Parathyroid adenoma (tissue), 2 donors: ENCODE data around the gene CTDP1.

ENCODE experiments used
- H2AFZ ChIP-seq: fragments of 300-600 bp; sonication (generic); one replicate; pipeline ENCODE4 v1.7.0; 2017; ENCODE audit warnings: antibody characterized with exemption, mild to moderate bottlenecking
- H3K27ac ChIP-seq: fragments of 300-600 bp; sonication (generic); one replicate; pipeline ENCODE4 v1.7.0; 2017
- H3K27me3 ChIP-seq: fragments of 300-600 bp; sonication (generic); one replicate; pipeline ENCODE4 v1.7.0; 2017; ENCODE audit warnings: low read length; ENCODE audit not compliant: control insufficient read depth, insufficient read depth
- H3K36me3 ChIP-seq: fragments of 300-600 bp; sonication (generic); one replicate; pipeline ENCODE4 v1.7.0; 2017; ENCODE audit warnings: low read length; ENCODE audit not compliant: control insufficient read depth, insufficient read depth
- H3K4me1 ChIP-seq: fragments of 300-600 bp; sonication (generic); one replicate; pipeline ENCODE4 v1.7.0; 2017; ENCODE audit warnings: control low read depth
- H3K4me2 ChIP-seq: fragments of 300-600 bp; sonication (generic); one replicate; pipeline ENCODE4 v1.7.0; 2017; ENCODE audit warnings: low read length
- H3K4me3 ChIP-seq: fragments of 300-600 bp; sonication (generic); one replicate; pipeline ENCODE4 v1.7.0; 2017; ENCODE audit warnings: low read depth, low read length
- H3K79me2 ChIP-seq: fragments of 300-600 bp; sonication (generic); one replicate; pipeline ENCODE4 v1.7.0; 2017; ENCODE audit warnings: control low read depth
- H3K9ac ChIP-seq: fragments of 300-600 bp; sonication (generic); one replicate; pipeline ENCODE4 v1.7.0; 2017; ENCODE audit warnings: mild to moderate bottlenecking
- H3K9me3 ChIP-seq: fragments of 300-600 bp; sonication (generic); one replicate; pipeline ENCODE4 v1.7.0; 2017; ENCODE audit warnings: low read length; ENCODE audit not compliant: control insufficient read depth
- TF ChIP-seq, protein P1 (sequence below): fragments of 300-600 bp; sonication (generic); IDR thresholded peaks from one replicate; pipeline ENCODE4 v1.7.0; 2017; ENCODE audit warnings: antibody characterized with exemption, mild to moderate bottlenecking
- donor health status: primary hyperparathyroidism.

The CTDP1 gene

DNA sequence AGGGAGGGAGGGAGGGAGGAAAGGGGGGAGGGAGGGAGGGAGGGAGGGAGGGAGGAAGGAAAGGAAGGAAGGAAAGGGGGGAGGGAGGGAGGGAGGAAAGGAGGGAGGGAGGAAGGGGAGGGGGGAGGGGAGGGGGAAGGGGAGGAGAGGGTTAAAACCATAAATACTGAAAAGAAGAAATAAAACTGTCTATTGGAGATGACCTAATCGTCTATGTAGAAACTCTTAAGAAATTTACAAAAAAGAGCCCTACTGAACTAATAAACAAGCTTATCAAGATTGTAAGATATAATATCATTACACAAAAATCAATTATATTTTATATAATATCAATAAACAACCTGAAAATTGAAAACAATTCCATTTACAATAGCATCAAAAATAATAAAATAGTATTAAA lies 32.3 kb upstream of the CTDP1 start:
- H2AFZ ChIP-seq = no peak overlapping the region
- no peaks in the 10 kb centered on the region for H3K79me2 ChIP-seq
- H3K27me3 ChIP-seq = no peaks in the 10 kb centered on the region
- TF ChIP-seq, protein P1, sequence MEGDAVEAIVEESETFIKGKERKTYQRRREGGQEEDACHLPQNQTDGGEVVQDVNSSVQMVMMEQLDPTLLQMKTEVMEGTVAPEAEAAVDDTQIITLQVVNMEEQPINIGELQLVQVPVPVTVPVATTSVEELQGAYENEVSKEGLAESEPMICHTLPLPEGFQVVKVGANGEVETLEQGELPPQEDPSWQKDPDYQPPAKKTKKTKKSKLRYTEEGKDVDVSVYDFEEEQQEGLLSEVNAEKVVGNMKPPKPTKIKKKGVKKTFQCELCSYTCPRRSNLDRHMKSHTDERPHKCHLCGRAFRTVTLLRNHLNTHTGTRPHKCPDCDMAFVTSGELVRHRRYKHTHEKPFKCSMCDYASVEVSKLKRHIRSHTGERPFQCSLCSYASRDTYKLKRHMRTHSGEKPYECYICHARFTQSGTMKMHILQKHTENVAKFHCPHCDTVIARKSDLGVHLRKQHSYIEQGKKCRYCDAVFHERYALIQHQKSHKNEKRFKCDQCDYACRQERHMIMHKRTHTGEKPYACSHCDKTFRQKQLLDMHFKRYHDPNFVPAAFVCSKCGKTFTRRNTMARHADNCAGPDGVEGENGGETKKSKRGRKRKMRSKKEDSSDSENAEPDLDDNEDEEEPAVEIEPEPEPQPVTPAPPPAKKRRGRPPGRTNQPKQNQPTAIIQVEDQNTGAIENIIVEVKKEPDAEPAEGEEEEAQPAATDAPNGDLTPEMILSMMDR = no peak
- no peaks in the 10 kb centered on the region for H3K9me3 ChIP-seq
- no peak overlapping the region for H3K27ac ChIP-seq
- H3K4me3 ChIP-seq = no peak overlapping the region
- H3K4me1 ChIP-seq = no peaks in the 10 kb centered on the region
- no peak overlapping the region for H3K9ac ChIP-seq
- no peaks in the 10 kb centered on the region for H3K36me3 ChIP-seq
- no peak overlapping the region for H3K4me2 ChIP-seq

DNA sequence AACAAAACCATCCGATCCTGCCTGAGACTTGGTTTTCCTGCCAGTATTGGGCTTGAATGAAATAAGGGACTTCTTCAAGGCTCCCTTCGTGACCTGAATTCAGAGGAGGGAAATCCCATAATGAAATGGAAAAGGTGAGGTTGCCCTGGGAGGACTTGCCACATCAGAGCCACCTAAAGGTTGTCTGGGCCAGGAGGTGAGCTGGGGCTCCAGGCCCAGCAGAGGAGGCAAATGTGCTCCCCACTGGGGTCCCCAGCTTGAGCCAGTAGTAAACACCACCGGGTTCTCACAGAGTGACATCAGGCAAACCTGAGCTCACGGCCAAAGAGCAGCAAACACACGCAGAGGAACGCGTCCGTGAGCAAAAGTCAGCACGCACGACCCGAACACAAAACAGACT lies 28.6 kb upstream of the CTDP1 start:
- Histone ChIP-seq H3K9ac (no peak overlapping the region), H3K27ac (no peak overlapping the region), H3K27me3 (no peaks in the 10 kb centered on the region), H3K36me3 (no peaks in the 10 kb centered on the region), H2AFZ (no peak overlapping the region), H3K79me2 (no peaks in the 10 kb centered on the region), H3K9me3 (no peaks in the 10 kb centered on the region), H3K4me2 (no peak overlapping the region), H3K4me1 (no peaks in the 10 kb centered on the region), H3K4me3 (no peak overlapping the region)
- TF ChIP-seq, protein P1 = no peak

DNA sequence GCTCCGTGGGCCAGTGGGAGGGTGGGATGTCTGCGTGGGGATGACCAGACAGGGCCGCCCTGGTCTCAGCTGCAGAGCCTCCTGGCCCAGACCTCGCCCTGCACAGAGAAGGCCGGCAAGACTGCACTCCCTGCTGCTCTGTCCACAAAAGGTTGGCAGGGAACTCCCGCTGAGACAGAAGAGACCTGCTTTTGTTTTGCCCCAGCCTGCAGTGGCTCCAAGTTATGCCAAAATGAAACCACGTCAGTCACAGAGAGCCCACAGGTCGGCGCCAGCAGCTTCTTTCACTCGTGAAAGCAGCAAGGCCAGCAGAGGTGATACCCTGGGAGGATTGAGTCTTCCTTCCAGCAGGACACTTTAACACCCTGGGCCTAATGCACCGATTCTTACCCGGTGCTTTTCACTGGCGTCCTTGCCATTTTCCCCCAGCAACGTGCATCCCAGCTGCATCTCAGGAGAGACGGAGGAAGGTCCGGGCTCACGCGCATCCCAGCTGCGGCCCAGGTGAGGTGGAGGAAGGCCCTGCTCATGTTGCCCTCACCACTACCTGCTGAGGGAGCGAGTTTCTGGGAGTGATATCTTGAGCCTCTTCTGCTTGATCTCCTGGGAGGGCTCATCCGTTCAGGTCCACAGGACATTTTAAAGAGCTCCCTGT lies 22.1 kb upstream of the CTDP1 start:
- Histone ChIP-seq H3K9ac (no peak overlapping the region), H3K4me2 (no peak overlapping the region), H3K27me3 (no peaks in the 10 kb centered on the region), H3K36me3 (no peaks in the 10 kb centered on the region), H3K27ac (no peak overlapping the region), H3K9me3 (no peaks in the 10 kb centered on the region), H3K4me3 (no peak overlapping the region), H2AFZ (no peak overlapping the region), H3K79me2 (no peaks in the 10 kb centered on the region), H3K4me1 (no peaks in the 10 kb centered on the region)
- TF ChIP-seq, protein P1 = no peak

DNA sequence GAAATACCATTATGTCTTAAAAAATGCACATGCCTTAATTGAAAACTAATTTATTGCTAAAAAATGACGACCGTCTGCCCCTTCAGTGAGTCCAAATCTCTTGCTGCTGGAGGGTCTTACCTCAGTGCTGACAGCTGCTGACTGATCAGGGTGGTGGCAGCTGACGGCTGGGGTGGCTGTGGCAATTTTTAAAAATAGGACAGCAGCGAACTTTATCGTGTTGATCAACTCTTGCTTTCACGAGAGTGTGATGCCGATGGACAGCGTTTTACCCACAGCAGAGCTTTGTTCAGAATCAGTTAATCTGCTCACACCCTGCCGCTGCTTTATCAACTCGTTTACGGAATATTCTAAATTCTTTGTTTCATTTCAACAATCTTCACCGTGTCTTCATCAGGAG lies 21.2 kb upstream of the CTDP1 start:
- Histone ChIP-seq H2AFZ (no peak overlapping the region), H3K79me2 (no peaks in the 10 kb centered on the region), H3K9ac (no peak overlapping the region)

More for the DNA sequence above, 21.2 kb upstream of the CTDP1 start:
- H3K4me2 ChIP-seq = no peak overlapping the region
- H3K27ac ChIP-seq = no peak overlapping the region
- no peaks in the 10 kb centered on the region for H3K27me3 ChIP-seq
- no peaks in the 10 kb centered on the region for H3K9me3 ChIP-seq
- H3K36me3 ChIP-seq = no peaks in the 10 kb centered on the region
- H3K4me3 ChIP-seq = no peak overlapping the region
- TF ChIP-seq, protein P1 = no peak
- no peaks in the 10 kb centered on the region for H3K4me1 ChIP-seq
